DMS53 (cell line): ENCODE data around the gene ENG.
"Not testable (repeated sequence)": the region's sequence is repeated elsewhere in the genome, so short reads cannot be mapped to it uniquely, and the experiment has no call there.

ENCODE experiments used
- DNase-seq: peaks from one replicate; lab custom pipeline; 2025; lab: John Stamatoyannopoulos, UW

Gene ENG

DNA sequence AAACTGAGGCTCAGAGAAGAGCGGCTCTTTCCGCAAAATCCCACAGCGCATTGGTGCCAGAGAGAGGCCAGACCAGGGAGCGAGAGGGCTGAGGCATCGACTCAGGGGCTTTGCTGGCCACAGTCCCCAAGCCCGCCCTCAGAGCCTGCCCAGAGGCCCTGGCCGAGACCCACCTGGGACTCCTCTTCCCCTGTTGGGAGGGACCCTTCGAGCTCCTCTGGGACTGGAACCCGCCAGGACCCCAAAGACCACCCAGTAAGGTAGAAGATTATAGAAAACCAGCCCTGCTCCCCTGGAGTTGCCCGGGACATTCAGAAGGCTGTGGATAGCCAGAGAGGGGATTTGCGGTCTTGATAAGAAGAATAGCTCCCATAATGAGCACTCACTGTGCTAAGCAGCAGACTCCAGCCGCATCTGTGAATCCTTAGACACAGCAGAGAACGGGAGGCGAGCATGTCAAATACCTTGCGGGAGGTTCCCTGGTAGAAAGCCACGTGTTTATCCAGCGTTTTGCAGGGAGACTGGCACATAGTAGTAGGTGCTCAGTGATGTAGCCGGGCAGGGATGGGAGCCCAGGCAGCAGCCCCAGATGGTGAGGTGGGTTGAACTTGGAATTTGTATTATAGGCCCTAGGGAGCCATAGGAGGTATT is 23.7 kb upstream of the ENG start:
- DNase-seq = peak; percentile 70

DNA sequence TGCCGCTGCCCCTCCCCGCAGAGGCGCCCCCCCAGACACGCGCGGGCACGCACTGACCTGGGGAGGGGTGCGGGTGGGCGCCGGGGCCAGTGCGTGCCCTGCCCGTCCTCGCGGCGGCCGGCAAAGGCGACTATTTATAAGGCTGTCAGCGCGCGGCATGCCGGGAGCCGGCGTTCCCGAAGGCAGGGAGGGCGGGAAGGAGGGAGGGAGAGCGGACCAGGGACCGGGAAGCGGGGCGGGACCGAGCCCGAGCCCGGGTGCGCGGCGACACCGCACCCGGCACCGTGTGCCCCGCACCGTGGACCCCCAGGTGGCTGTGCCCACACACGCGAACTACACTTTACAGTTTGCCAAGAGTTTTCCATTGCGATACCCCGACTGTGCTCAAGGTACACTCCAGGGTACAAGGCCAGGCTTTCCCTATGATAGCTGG is 23.1 kb upstream of the ENG start, which contains the start of gene AK1:
Gene AK1 (minus strand): TSS at position 110 of the 433 bp plus-strand sequence. CDS start 3,058 bp downstream, outside the sequence.
- DNase-seq = peak; percentile 88

DNA sequence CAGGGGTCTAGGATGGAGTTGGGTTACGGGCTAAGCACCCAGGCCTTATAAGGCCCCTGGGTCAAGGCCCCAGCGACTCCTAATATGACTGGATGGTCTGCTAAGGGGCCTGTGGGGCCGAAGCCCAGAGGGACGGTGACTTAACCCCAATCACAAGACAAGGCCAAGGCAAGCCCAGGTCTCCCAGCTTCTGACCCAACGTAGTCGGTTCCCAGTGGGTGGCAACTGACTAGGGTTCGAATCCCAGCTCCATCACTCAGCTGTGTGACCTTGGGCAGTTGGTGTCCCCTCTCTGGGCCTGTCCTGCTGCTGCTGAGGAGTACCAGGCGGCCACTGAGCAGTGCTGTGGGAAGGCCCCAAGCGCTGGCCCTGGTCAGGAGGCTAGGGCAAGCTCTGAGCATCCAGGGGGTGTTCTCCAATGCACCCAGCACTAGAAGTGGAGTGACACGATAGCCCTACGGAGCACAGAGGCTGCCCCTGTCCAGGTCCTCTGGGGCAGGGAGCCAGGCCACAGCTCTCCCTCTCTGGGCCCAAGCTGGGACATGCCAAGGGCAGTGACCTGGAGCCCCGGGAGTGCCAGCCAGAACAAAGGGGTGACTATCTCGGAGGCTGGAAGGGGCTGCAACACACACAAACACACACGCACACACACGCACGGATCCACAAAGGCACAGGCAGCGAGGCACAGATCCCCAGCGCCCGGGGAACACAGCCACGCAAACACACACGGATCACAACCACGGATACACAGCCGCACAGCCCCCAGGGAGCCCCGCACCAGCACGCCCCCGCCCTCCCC is 22.5 kb upstream of the ENG start:
- DNase-seq = peak; percentile 70

DNA sequence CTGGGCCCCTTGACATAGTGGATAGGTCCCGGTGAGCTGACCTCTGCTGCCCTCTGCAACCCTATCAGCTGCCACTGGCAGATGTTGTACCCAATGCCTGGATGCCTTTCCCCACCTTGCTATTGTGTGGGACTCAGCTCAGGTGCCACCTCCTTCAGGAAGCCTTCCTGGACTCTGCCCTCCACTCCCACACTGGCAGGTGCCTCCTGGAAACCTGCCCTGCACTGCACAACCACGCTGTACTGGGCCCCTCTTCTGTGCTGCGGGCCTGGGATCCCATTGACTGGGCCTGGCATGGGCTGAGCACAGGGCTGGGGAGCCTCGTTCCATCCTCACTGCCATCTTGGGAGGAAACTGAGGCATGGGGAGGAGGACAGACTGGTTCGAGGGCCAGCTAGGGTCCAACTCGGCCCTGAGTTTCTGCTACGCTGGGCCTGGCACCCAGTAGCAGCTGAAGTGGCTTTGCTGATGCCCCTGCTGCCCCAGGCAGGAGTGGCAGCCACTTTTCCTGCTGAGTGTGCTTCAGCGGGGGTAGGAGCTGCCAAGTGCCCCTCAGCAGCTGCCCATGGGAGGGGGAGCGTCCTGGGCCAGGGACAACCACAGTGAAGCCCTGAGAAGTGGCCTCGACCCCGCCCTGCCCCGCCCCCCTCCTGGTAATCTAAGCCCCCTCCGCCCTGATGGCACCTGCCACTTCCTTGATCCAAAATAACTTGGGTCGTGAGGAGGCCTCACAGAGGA is 21.7 kb upstream of the ENG start:
- no peak for DNase-seq

DNA sequence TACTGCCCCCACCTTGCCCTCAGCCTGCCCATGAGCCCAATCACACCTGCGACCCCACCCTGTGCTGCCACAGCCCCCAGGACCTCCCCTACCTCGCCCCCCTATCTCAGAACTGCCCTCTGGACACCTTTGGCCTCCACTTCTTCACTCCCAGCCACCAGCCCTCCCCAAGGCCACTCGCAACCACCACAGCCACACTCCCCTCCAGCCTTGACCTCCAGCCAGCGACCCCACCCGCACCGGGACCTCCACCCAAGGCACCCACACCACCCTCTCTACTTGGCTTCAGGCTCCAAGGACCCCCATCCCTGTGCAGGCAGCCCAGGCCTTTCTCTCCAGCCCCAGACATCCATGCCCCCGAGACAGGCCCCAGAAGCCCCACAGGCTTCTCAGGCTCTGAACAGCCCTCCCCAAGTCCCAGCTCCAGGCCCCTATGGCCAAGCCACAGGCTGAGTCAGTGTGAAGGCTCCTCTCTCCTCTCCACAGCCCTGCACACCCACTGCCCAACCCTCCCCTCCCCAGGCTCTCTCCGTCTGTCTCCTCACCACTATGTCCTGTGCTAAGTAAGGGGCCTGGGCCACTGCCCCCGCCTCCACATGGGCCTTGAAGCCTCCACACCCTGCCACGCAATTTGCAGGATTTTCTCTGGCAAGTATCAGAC is 21.0 kb upstream of the ENG start:
- DNase-seq = no peak

DNA sequence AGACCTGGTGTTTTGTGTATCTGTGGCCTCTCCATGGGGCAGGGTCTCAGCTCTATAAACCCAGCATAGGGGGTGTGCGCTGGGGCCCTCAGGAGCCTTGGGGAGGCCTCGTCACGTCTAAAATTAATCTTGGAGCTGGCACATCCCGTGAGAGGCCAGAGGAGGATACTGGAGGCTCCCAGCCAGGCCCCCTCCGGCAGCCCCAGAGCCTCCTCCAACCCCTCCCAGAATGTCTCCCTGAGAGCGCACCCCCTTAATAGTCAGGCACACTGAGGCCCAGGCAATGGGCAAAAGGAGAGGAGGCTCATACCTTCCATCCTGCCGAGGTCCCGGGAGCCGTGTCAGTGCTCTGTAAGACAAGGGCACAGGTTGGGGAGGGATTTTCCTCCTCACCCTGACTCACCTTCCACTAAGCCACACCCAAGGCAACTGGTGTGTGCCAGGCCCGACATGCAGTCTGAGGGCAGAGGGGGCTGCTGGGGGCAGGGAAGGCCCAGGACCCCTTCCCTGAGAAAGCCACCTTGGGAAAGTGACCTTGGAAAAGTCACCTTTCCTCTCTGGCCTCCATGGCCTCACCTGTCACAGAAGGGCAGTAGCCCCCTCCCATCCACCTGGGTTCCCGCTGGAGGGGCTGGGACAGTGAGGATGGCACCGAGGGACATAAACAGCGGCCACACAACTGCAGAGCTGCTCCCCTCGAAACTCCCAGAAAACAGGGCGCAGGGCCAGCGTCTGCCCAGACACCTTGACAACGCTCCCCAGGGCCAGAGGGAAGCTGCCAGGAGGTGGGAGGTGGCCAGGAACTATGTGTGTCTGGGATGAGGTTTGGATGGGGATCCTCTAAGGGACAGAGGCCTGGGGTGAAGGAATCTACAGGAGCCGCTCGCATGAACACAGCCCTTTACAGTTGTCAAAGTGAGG is 20.1 kb upstream of the ENG start:
- DNase-seq = no peak

DNA sequence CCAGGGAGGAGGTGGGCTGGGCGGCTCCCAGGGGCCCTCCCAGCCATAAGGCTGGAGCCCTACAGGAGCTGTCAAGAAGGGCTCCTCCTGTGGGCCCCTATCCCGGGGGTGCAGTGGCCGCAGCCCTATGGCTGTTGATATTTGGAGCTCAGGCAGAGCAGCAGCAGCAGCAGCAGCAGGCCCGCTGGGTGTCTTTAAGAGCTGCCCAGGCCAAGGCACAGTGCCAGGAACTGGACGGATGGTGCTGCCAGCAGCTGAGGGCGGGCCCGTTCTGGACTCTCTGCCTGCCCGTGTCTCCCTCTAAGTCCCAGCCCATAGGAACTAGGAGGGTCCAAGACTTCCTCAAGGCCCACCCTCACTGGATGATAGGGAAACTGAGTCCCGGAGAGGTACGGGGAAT is 19.4 kb upstream of the ENG start:
- no peak for DNase-seq

DNA sequence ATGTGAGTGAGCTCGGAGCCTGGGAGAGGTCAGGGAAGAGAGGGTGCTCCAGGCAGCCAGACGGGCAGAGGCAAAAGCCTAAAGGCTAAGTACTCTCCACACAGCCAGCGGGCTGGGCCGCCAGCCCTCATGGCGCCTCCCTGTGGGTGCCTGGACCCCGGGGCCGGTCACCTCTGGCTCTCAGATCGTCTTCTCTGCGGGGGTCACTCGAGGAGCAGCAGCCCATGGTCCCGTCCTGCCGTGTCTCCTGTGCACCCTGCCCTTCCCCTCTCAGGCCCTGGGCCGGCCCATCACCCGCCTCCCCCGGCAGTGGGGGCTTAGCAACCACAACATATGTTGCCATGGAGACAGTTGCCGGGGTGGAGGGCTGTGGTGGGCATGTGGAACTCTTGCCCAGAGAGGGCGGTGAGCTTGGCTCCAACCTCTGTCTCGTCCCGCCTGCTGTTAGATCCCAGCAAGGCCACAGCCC is 18.8 kb upstream of the ENG start:
- no peak for DNase-seq

DNA sequence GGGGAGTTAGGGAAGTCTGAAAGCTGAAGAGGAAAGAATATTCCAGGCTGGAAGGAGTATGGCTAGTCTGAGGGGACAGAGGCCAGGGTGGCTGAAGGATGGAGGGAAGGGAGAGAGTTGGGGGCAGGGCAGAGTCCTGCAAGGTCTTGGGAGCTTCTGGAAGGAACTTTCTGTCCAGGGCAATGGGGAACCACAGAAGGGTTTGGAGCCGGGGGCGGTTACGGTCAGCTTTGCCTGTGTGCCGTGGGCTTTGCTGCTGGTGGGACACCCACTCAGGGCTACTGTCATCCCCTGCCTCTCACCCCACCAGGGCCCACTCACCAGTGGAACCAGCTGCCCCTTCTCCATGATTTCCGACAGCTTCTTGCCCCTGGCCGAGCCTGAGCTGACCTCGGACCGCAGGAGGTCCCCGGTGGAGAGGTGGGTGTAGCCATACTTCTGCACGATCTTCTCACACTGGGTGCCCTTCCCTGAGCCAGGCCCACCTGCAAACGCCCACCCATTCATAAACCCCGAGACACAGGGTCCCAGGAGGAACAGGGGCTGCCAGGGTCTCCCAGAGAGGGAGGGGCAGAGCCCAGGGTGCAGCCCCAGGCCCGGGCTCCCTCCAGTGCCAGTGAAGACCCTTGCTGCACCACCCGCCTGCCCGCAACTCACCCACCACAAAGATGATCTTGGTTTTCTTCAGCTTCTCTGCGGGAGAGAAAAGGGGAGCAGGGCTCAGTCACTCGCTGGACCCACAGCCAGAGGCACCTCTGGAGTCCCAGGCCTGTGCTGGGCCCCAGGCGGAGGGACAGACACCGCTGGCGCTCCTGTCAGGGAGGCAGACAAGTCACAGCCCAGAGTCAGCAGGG is 18.1 kb upstream of the ENG start:
- no peak for DNase-seq

DNA sequence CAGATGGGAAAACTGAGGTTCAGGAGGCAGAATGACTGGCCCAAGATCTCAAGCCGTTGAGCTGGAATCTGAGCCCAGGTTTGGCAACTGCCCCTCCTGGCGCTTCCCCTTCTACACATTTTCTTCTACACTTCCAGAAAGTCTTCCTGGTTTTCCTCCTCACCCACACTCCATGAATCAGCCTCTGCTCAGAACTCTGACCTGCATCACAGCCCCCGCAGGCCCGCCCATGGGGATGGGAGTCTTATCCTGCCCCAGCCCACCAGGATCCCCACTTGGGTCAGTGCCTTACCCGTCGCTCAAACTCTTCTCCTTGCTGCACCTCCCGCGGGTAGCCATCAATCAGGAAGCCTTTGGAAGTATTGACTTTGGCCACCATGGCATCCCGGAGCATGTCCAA is 17.1 kb upstream of the ENG start:
- DNase-seq = no peak

DNA sequence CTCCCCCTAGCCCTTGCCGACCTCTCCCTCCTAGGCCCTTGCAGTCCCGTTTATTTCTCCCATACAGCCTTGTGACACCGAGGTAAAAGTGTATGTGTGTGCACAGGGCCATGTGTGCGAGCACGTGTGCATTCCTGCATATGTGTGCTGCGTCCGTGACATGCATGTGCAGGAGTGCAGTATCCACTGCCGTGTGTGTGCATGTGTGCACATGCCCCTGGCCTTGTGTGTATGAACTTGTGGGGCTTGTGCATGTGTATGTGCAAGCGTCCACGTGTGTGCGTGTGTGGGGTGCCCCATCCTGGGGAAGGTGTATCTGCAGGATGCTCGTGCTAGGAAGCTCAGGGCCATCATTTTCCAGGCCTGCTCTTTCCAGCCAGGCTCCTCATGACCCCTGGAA is 16.4 kb upstream of the ENG start:
- no peak for DNase-seq

DNA sequence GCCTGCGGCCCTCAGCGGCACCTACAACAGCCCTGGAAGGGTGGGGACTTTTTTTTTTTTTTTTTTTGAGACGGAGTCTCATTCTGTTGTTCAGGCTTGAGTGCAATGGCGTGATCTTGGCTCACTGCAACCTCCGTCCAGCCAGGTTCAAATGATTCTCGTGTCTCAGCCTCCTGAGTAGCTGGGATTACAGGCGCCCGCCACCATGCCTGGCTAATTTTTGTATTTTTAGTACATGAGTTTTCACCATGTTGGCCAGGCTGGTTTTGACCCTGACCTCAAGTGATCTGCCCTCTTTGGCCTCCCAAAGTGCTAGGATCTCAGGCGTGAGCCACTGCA is 15.7 kb upstream of the ENG start:
- not testable (repeated sequence) for DNase-seq

DNA sequence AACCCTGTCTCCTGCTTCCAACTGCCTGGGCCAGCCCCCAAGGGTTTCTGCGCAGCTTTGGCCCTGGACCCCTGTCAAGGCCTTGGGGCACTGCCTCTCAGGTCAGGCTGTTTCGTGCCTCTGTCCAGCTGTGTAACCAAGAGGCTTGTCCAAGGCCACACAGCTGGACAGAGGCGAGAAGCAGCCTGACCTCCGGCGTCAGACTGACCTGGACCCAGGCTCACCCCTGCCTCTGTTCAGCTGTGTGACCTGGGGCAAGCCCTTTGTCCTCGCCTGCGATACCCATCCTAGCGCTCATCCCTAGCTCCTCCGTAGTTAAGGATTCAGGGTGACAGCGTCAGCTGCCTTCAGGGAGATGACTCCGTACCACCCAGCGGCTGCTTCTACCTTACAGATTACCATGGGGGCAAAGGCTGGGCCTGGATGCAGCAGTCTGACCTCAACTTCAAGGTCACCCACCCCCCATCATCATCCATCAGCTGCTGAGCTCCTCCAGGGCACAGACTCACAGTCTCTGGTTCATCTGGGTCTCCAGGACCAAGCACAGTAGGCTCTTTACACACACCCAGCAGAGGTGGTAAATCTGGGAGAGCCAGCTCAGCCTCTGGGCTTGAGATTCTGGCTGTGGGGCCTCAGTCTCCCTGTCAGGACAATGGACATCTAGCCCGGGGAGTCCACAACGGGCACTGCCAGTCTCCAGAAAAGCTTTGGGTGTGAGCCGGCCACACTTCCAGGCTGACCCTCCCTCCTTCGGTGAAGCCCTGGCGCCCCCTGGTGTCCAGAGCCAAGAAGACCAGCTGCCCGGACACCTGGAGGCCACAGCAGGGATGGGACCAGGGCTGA is 15.1 kb upstream of the ENG start:
- peak; percentile 94 for DNase-seq

DNA sequence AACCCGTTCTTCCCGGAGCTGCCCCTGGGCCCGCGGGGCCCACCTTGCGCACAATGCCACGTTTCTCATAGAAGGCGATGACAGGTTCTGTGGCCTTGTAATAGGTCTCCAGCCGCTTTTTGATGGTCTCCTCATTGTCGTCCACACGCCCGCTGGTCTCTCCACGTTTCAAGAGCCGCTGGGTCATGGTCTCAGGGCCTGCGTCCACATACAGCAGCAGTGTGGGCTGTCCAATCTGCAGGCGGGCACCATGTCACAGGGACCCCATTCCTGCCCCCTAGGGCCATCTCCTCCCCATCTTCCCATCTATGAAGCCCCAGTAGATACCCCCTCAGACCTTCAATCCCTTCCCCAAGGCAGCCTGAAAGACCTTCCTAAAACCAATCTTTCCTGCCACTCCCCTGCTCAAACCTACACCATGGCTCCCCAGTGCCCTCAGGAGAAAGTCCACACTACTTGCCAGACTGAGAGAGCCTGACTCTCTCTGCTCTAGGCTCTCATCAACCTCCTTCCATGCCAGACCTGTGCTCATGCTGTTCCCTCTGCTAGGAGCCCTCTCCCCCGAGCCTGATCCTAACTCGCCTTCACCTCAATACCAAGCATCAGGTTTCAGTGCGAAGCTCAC is 13.9 kb upstream of the ENG start:
- no peak for DNase-seq

DNA sequence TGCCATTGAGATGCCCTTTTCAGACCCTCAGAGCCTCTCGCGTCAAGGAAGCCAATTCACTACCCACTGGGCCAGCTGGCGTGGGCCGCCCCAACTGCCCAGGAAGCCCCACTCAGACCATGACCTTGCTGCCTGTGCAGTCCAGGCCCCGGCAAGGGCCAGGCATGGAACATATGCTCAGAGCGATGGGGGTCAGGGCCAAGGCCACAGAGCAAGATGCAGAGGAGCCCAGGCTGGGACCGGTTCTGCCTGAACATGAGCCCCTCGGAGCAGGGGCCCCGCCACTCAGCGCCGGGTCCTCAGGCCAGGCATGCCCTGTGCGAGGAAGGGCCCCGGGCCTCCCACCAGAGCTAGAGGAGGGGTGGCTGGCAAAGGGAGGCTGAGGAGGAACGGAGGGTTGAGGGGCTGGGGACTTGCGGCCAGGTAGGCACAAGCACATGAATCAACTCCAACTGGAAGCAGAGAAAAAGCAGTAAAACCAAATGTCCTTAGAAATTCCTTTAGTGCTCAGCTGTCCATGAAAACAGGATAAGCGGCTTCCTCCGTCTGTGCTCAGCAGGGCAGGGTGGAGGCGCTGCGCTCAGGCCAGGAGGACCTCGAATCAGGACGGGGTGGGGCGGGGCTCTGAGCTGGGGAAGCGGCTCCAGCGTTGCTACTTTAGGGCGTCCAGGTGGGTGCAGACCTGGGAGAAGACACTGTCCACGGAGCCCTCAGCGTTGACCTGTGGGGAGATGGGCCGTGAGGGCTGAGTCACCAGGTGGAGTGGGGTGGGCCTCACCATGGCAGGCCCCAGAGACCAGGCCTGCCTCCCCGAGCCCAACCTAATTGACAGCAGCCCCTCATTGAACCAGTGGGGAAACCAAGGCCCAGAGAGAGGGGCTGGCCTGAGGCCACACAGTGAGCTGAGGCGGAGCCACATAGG is 13.2 kb upstream of the ENG start:
- DNase-seq = no peak

DNA sequence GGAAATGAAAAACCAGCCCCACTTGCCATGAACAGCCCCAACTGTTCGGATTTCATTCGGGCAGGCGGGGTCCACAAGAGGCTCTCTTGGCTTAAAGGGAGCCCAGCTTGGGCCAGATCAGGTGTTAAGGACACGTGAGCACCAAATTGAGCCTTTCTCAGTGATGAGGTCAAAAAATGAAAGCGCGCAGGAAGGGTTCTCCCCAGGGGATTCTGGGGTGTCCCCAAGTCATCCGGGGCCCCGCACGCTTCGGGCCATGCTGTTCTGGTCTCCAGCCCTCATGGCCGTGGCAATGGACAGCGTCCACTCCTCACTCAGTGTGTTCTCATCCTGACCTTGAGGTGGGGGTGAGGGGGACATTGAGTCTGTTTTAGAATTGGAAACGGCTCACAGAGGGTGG is 12.1 kb upstream of the ENG start:
- DNase-seq = no peak

DNA sequence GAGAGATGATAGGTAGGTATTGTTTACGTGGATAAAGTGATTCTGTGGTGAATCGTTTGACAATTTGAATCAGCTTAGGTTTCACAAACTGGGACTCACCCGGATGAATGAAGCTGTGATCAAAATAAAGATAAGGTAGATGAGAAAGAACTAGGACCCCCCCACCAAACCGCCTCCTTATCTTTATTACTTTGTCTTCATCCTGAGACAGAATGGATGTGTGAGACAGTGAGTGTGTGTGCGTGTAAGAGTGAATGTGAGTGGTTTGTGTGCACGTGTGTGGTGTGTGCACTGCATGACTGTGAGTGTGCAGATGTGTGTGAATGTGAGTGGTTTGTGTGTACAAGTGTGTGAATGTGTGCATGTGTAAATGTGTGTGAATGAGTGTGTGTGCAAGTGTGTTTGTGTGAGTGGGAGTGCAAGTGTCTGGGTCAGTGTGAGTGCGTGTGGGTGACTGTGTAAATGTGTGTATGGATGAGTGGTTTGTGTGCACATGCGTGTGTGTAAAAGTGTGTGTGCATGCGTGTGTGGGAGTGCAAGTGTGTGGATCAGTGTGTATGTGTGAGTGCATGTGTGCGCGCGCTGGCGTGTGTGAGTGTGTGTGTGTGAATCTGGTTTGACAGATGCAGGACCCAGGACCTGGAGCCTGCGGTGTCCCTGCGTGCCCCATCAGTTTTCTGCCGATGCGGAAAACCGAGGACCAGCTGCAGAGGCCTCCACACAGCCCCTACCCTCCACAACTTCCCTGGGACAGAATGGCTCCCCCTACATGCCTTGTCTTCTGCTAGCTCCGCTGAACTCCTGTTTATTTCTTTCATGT is 11.4 kb upstream of the ENG start:
- DNase-seq = no peak
